Aorta (tissue), 5 donors: ENCODE results near the gene NDE1. TPM values are rescaled to one million over a fixed set of nuclear protein-coding genes. Genes with fewer than 3 reads are reported as not detected.
A peak's percentile ranks its signal among the peaks of the same experiment; 100 is the strongest.

Source experiments
- ATAC-seq: fragments of 200-7000 bp; cut with Tn5 transposase; one replicate; pipeline ENCODE4 v1.9.1; 2022; ENCODE audit warnings: moderate library complexity; ENCODE audit not compliant: low FRiP score
- DNase-seq, 2 donors: peaks; one replicate each; pipeline ENCODE4 v3.0.0-alpha.2; 2020
- H3K27ac ChIP-seq, 2 donors: one replicate each; pipeline ENCODE4 v1.5.1; 2013; ENCODE audit warnings: low read length in 2 of 2, mild to moderate bottlenecking in 2 of 2, moderate library complexity in 2 of 2, control low read depth in 1 of 2, inconsistent platforms in 1 of 2, low read depth in 1 of 2
- H3K27me3 ChIP-seq, 2 donors: one replicate each; pipeline ENCODE4 v1.6.1; 2013; ENCODE audit warnings: control low read depth in 1 of 2, low read length in 1 of 2, mild to moderate bottlenecking in 1 of 2, moderate library complexity in 1 of 2; ENCODE audit not compliant: insufficient read depth in 2 of 2, control insufficient read depth in 1 of 2
- H3K36me3 ChIP-seq, 2 donors: one replicate each; pipeline ENCODE4 v1.6.1; 2013; ENCODE audit warnings: control low read depth in 1 of 2, low read length in 1 of 2, mild to moderate bottlenecking in 1 of 2; ENCODE audit not compliant: insufficient read depth in 2 of 2, control insufficient read depth in 1 of 2
- H3K4me1 ChIP-seq, 2 donors: one replicate each; pipeline ENCODE4 v1.6.1; 2013; ENCODE audit warnings: low read length in 2 of 2, control low read depth in 1 of 2, mild to moderate bottlenecking in 1 of 2, moderate library complexity in 1 of 2; ENCODE audit not compliant: insufficient read depth in 2 of 2, control insufficient read depth in 1 of 2
- H3K4me3 ChIP-seq, 2 donors: one replicate each; pipeline ENCODE4 v1.5.1; 2013; ENCODE audit warnings: low read length in 2 of 2, control low read depth in 1 of 2, mild to moderate bottlenecking in 1 of 2
- H3K9me3 ChIP-seq: one replicate; pipeline ENCODE4 v1.6.1; 2013; ENCODE audit warnings: mild to moderate bottlenecking, low read length; ENCODE audit not compliant: control insufficient read depth
- WGBS, 2 donors: extraction: QIAGEN DNeasy Blood & Tissue Kit; methylation state at CpG; one replicate each; pipeline ENCODE4 v1.1.7; 2013; 5-methylcytosine and 5-hydroxymethylcytosine counted together
- intact Hi-C, 2 donors: fragments of 100-400 bp; cut with DNase I; formaldehyde crosslinking; loops; one replicate each; pipeline versions ENCODE4 v1.14.2 to v1.15.0; 2022
- polyA plus RNA-seq, 2 donors: library from polyadenylated mRNA; stranded (reverse); fragments of 200-250 nt; gene quantifications; one replicate each; pipeline ENCODE4 v1.2.3, GENCODE V29; 2013
- total RNA-seq, 2 donors: library from RNA; stranded (reverse); fragmentation: NEBNext Ultra II Directional; extraction: Animal tissue kit (Norgen Biotek cat#: 25700); gene quantifications; one replicate each; pipeline ENCODE4 v1.2.1, GENCODE V29; 2021
- donor health status: healthy with polysubstance abuse.
- donor health status: Bipolar disorder and iron deficiency.
- donor health status: DM: no; HTN: no; CAD: no.
- donor health status: DM: no; HTN: no; CAD: no.
- donor health status: DM: yes; HTN: yes; CAD: no.

NDE1 gene
- total and polyA plus RNA-seq, 4 donors: 14.8 to 42.8 (median 23.9) TPM

DNA sequence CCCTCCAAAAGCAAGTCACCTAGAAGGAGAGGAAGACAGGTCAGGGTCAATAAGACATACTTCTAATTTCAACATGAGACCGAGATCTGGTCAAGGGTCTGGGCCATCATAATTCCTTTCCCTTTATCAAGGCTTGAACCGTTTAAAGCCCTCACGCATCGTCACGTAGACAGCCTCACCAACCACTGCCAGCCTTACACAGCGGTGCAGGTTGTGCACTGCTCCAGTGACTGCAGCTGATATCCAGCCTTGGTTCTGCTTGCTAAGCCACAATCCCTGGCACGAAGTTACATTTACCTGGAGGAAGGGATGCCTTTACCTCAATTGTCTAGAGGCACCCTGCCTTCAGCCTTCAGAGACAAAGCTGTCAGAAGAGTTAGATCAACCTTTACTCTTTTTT lies 121.6 kb downstream of the NDE1 start:
- Histone ChIP-seq H3K36me3 (peaks cover 8 to 13% of the 10 kb centered on the region in 2 donors), H3K4me3 (no peak overlapping the region), H3K27me3 (no peaks in the 10 kb centered on the region), H3K9me3 (no peaks in the 10 kb centered on the region), H3K27ac (peak overlapping the region; percentile 11 to 84), H3K4me1 (peaks cover 3 to 4% of the 10 kb centered on the region in 2 donors)
- ATAC-seq (no peak), DNase-seq (peak in 1 of 2 donors; percentile 4)
- WGBS, 2 donors: 77 to 78% methylated on average over 7 of the region's 7 CpGs
- intact Hi-C loops: loop anchor here in 1 of 2 donors (5.0 kb wide), 2 partner anchors 51 to 81 kb away; no protein-coding TSS in a partner anchor

DNA sequence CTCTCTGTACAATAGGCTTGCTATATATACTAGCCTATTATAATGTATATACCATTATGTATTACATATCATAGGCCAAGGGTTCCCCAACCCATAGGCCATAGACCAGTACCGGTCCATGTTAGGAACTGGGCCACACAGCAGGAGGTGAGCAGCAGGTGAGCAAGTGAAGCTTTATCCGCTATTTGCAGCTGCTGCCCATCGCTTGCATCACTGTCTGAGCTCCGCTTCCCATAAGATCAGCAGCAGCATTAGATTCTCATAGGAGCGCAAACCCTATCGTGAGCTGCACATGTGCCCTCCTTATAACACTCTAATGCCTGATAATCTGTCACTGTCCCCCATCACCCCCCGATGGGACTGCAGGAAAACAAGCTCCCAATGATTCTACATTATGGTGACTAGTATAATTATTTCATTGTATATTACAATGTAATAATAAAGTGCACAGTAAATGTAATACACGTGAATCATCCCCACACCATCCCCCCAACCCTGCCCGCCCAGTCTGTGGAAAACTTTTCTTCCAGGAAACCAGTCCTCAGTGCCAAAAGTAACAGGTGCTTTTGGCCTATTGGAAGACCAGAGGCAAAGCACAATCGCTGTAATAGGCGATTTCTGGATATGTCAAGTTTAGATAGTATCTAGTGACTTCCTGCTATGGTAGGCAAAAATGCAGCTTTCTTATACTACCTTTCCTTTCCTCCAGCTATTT lies 122.7 kb downstream of the NDE1 start:
- no peaks in the 10 kb centered on the region for H3K9me3 ChIP-seq
- intact Hi-C loops: loop anchor here in 1 of 2 donors (5.0 kb wide), 2 partner anchors 50 to 80 kb away; no protein-coding TSS in a partner anchor
- peaks cover 3 to 4% of the 10 kb centered on the region in 2 donors for H3K4me1 ChIP-seq
- peak overlapping the region; percentile 23 to 73 for H3K27ac ChIP-seq
- DNase-seq (peak in 1 of 2 donors; percentile 62), ATAC-seq (no peak)
- H3K27me3 ChIP-seq: no peaks in the 10 kb centered on the region
- H3K4me3 ChIP-seq: no peak overlapping the region
- H3K36me3 ChIP-seq: peaks cover 13 to 16% of the 10 kb centered on the region in 2 donors
- 53 to 55% methylated on average over 11 of the region's 11 CpGs for WGBS, 2 donors

DNA sequence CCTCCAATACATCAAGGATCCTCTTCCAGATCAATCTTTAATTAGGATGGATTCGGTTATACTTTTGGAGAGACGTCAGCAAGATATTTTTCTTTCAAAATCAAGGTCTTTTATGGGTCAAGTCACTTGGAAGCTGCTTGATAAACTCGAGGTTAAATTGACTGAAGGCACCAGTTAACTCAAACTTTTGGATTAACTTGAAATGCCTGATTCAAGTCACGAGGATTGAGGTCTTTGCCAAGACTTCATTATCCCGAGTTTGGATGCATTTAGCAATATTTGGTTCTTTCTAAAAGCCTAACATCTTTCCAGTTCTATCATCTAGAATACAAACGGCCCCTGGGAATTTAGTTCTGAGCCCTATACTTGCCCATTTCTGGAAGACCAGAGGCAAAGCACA lies 123.9 kb downstream of the NDE1 start:
- no peak for ATAC-seq

DNA sequence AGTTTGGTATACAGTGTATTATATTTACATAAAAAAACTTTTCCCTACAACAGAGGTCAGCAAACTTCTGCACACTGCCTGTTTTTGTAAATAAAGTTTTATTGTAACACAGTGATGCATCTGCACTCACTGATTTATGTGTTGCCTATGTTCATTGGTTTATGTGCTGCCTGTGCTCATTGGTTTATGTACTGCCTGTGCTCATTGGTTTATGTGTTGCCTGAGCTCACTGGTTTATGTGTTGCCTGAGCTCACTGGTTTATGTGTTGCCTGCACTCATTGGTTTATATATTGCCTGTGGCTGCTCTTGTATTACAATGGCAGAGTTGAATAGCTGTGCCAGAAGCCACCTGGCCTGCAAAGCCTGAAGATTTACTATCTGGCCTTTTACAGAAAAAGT lies 125.2 kb downstream of the NDE1 start:
- Histone ChIP-seq H3K4me3 (no peak overlapping the region), H3K36me3 (peaks cover 7 to 26% of the 10 kb centered on the region in 2 donors), H3K9me3 (no peaks in the 10 kb centered on the region), H3K4me1 (peaks cover 2 to 3% of the 10 kb centered on the region in 2 donors), H3K27ac (peak overlapping the region in 1 of 2 donors; percentile 1), H3K27me3 (no peaks in the 10 kb centered on the region)
- intact Hi-C loops: no loop called here
- DNase-seq (no peak), ATAC-seq (no peak)

More for the DNA sequence above, 123.9 kb downstream of the NDE1 start:
- H3K4me1 ChIP-seq: peaks cover 3 to 4% of the 10 kb centered on the region in 2 donors
- no peaks in the 10 kb centered on the region for H3K9me3 ChIP-seq
- intact Hi-C loops: loop anchor here in 1 of 2 donors (5.0 kb wide), 2 partner anchors 48 to 78 kb away; no protein-coding TSS in a partner anchor
- no peak overlapping the region for H3K4me3 ChIP-seq
- H3K27me3 ChIP-seq: no peaks in the 10 kb centered on the region
- H3K36me3 ChIP-seq: peaks cover 10 to 17% of the 10 kb centered on the region in 2 donors
- no peak for DNase-seq
- 6 to 9% methylated on average over 6 of the region's 6 CpGs for WGBS, 2 donors
- peak overlapping the region in 1 of 2 donors; percentile 53 for H3K27ac ChIP-seq

DNA sequence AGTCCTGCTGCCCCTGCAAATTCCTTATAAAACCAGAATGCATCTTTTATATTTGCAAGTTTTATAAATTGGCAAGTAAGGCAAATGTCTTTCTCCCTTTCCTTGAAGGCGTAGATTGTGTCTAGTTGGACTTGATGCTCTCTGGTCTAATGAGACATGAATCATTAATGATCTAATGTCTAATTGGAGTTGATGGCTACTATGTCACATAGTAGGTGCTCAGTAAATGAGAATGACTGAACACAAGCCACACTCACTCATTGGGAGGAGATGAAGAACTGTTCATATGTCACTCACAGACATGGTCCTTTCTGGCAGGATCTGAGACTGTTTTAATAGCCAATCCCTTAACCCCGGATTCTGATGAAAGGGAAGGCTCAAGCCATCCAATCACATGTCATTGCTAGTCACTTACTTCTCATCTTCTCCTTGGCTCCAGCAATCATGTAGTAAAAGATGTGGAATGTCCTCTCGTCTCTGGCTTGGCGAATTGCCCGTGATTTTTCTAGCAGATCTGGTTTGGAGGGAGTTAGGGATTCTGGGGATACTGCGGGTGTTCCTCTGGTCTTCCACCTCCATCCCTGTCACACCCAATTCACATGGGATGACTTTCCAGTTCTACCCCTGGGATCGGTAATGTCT lies 125.7 kb downstream of the NDE1 start:
- intact Hi-C loops: no loop called here

More for the DNA sequence above, 125.7 kb downstream of the NDE1 start:
- Histone ChIP-seq H3K4me1 (peaks cover 0 to 3% of the 10 kb centered on the region in 2 donors), H3K4me3 (no peak overlapping the region), H3K36me3 (peaks cover 7 to 26% of the 10 kb centered on the region in 2 donors), H3K27me3 (no peaks in the 10 kb centered on the region), H3K27ac (peak overlapping the region; percentile 18 to 58), H3K9me3 (no peaks in the 10 kb centered on the region)
- DNase-seq: no peak
- 47 to 49% methylated on average over 7 of the region's 7 CpGs for WGBS, 2 donors
- ATAC-seq: no peak

Other genes starting within 250 kb of the NDE1 start
- gene BMERB1, start 215.7 kb upstream of the NDE1 start, total RNA-seq: 10 to 100 TPM; 71.1 TPM
- 10 to 100 TPM; 52.2 to 76.7 TPM for gene BMERB1, start 215.7 kb upstream of the NDE1 start, polyA plus RNA-seq
- gene MARF1, start 7.1 kb upstream of the NDE1 start, total RNA-seq: 10 to 100 TPM; 73.5 to 92.8 TPM
- 10 to 100 TPM; 28.8 to 34.2 TPM for gene MARF1, start 7.1 kb upstream of the NDE1 start, polyA plus RNA-seq
- gene MYH11, start 206.8 kb downstream of the NDE1 start, total RNA-seq: 1,000 to 10,000 TPM; 1,606 to 2,053 TPM
- gene MYH11, start 206.8 kb downstream of the NDE1 start, polyA plus RNA-seq: 100 to 1,000 TPM; 631 to 732 TPM
- gene CEP20, start 238.4 kb downstream of the NDE1 start, total RNA-seq: 10 to 100 TPM; 21.3 to 26.2 TPM
- gene CEP20, start 238.4 kb downstream of the NDE1 start, polyA plus RNA-seq: 10 to 100 TPM; 23.1 to 26.8 TPM